Measurements from ENCODE around the gene SIRT4.

Gene SIRT4

GRCh38 chr12:120264086-120264903, 37.8 kb upstream of the SIRT4 start:
- peak overlapping the region; percentile 79 for H3K9ac ChIP-seq (ENCODE audit: low read depth, low read length)
- H3K36me3 ChIP-seq (ENCODE audit: control insufficient read depth, insufficient read depth, low read length), result peaks cover 2% of the 10 kb centered on the region
- no peaks in the 10 kb centered on the region for H3K9me3 ChIP-seq (ENCODE audit: control insufficient read depth, insufficient read depth, low read length)
- H3K4me1 ChIP-seq (ENCODE audit: control insufficient read depth, insufficient read depth, low read length), result peaks cover 18% of the 10 kb centered on the region
- H3K27me3 ChIP-seq (ENCODE audit: control insufficient read depth, insufficient read depth, low read length), result no peaks in the 10 kb centered on the region
- peak overlapping the region; percentile 78 for H3K4me3 ChIP-seq (ENCODE audit: low read depth, low read length)

GRCh38 chr12:120264904-120265472, 37.1 kb upstream of the SIRT4 start:
- peaks cover 18% of the 10 kb centered on the region for H3K4me1 ChIP-seq (ENCODE audit: control insufficient read depth, insufficient read depth, low read length)
- H3K9me3 ChIP-seq (ENCODE audit: control insufficient read depth, insufficient read depth, low read length), result no peaks in the 10 kb centered on the region
- peaks cover 2% of the 10 kb centered on the region for H3K36me3 ChIP-seq (ENCODE audit: control insufficient read depth, insufficient read depth, low read length)
- no peaks in the 10 kb centered on the region for H3K27me3 ChIP-seq (ENCODE audit: control insufficient read depth, insufficient read depth, low read length)
- H3K4me3 ChIP-seq (ENCODE audit: low read depth, low read length), result peak overlapping the region; percentile 78
- peak overlapping the region; percentile 79 for H3K9ac ChIP-seq (ENCODE audit: low read depth, low read length)

GRCh38 chr12:120265473-120266179, 36.5 kb upstream of the SIRT4 start, which contains the start of gene PXN:
PXN (minus strand) TSS chr12:120265730; CDS start chr12:120265629, 101 bp downstream.
- Histone ChIP-seq H3K27me3 (ENCODE audit: control insufficient read depth, insufficient read depth, low read length) (no peaks in the 10 kb centered on the region), H3K4me3 (ENCODE audit: low read depth, low read length) (peak within 1 kb of the TSS; percentile 78), H3K9me3 (ENCODE audit: control insufficient read depth, insufficient read depth, low read length) (no peaks in the 10 kb centered on the region), H3K9ac (ENCODE audit: low read depth, low read length) (peak within 1 kb of the TSS; percentile 79), H3K36me3 (ENCODE audit: control insufficient read depth, insufficient read depth, low read length) (peaks cover 2% of the 10 kb centered on the region), H3K4me1 (ENCODE audit: control insufficient read depth, insufficient read depth, low read length) (peaks cover 18% of the 10 kb centered on the region)

GRCh38 chr12:120266180-120266870, 35.8 kb upstream of the SIRT4 start:
- Histone ChIP-seq H3K4me3 (ENCODE audit: low read depth, low read length) (no peak overlapping the region), H3K9ac (ENCODE audit: low read depth, low read length) (no peak overlapping the region), H3K9me3 (ENCODE audit: control insufficient read depth, insufficient read depth, low read length) (no peaks in the 10 kb centered on the region), H3K27me3 (ENCODE audit: control insufficient read depth, insufficient read depth, low read length) (no peaks in the 10 kb centered on the region), H3K36me3 (ENCODE audit: control insufficient read depth, insufficient read depth, low read length) (peaks cover 2% of the 10 kb centered on the region), H3K4me1 (ENCODE audit: control insufficient read depth, insufficient read depth, low read length) (peaks cover 18% of the 10 kb centered on the region)

- Histone ChIP-seq H3K9ac (ENCODE audit: low read depth, low read length) (peak overlapping the region; percentile 47), H3K27me3 (ENCODE audit: control insufficient read depth, insufficient read depth, low read length) (no peaks in the 10 kb centered on the region), H3K4me3 (ENCODE audit: low read depth, low read length) (no peak overlapping the region), H3K9me3 (ENCODE audit: control insufficient read depth, insufficient read depth, low read length) (no peaks in the 10 kb centered on the region), H3K36me3 (ENCODE audit: control insufficient read depth, insufficient read depth, low read length) (no peaks in the 10 kb centered on the region), H3K4me1 (ENCODE audit: control insufficient read depth, insufficient read depth, low read length) (peaks cover 11% of the 10 kb centered on the region)
Observed at GRCh38 chr12:120267736-120268135, 34.4 kb upstream of the SIRT4 start.

- Histone ChIP-seq H3K4me1 (ENCODE audit: control insufficient read depth, insufficient read depth, low read length) (no peaks in the 10 kb centered on the region), H3K27me3 (ENCODE audit: control insufficient read depth, insufficient read depth, low read length) (no peaks in the 10 kb centered on the region), H3K36me3 (ENCODE audit: control insufficient read depth, insufficient read depth, low read length) (no peaks in the 10 kb centered on the region), H3K4me3 (ENCODE audit: low read depth, low read length) (no peak overlapping the region), H3K9me3 (ENCODE audit: control insufficient read depth, insufficient read depth, low read length) (no peaks in the 10 kb centered on the region), H3K9ac (ENCODE audit: low read depth, low read length) (no peak overlapping the region)
Observed at GRCh38 chr12:120276734-120277133, 25.4 kb upstream of the SIRT4 start.

GRCh38 chr12:120278137-120279069, 23.7 kb upstream of the SIRT4 start:
- H3K9ac ChIP-seq (ENCODE audit: low read depth, low read length), result no peak overlapping the region
- no peak overlapping the region for H3K4me3 ChIP-seq (ENCODE audit: low read depth, low read length)
- H3K27me3 ChIP-seq (ENCODE audit: control insufficient read depth, insufficient read depth, low read length), result no peaks in the 10 kb centered on the region
- no peaks in the 10 kb centered on the region for H3K36me3 ChIP-seq (ENCODE audit: control insufficient read depth, insufficient read depth, low read length)
- H3K4me1 ChIP-seq (ENCODE audit: control insufficient read depth, insufficient read depth, low read length), result no peaks in the 10 kb centered on the region
- no peaks in the 10 kb centered on the region for H3K9me3 ChIP-seq (ENCODE audit: control insufficient read depth, insufficient read depth, low read length)

GRCh38 chr12:120283318-120283717, 18.8 kb upstream of the SIRT4 start:
- H3K36me3 ChIP-seq (ENCODE audit: control insufficient read depth, insufficient read depth, low read length), result no peaks in the 10 kb centered on the region
- no peak overlapping the region for H3K4me3 ChIP-seq (ENCODE audit: low read depth, low read length)
- no peak overlapping the region for H3K9ac ChIP-seq (ENCODE audit: low read depth, low read length)
- H3K9me3 ChIP-seq (ENCODE audit: control insufficient read depth, insufficient read depth, low read length), result no peaks in the 10 kb centered on the region
- no peaks in the 10 kb centered on the region for H3K4me1 ChIP-seq (ENCODE audit: control insufficient read depth, insufficient read depth, low read length)
- no peaks in the 10 kb centered on the region for H3K27me3 ChIP-seq (ENCODE audit: control insufficient read depth, insufficient read depth, low read length)

GRCh38 chr12:120284381-120284780, 17.7 kb upstream of the SIRT4 start:
- Histone ChIP-seq H3K36me3 (ENCODE audit: control insufficient read depth, insufficient read depth, low read length) (no peaks in the 10 kb centered on the region), H3K27me3 (ENCODE audit: control insufficient read depth, insufficient read depth, low read length) (no peaks in the 10 kb centered on the region), H3K4me1 (ENCODE audit: control insufficient read depth, insufficient read depth, low read length) (no peaks in the 10 kb centered on the region), H3K9me3 (ENCODE audit: control insufficient read depth, insufficient read depth, low read length) (no peaks in the 10 kb centered on the region), H3K4me3 (ENCODE audit: low read depth, low read length) (no peak overlapping the region), H3K9ac (ENCODE audit: low read depth, low read length) (no peak overlapping the region)

- H3K9ac ChIP-seq (ENCODE audit: low read depth, low read length), result no peak overlapping the region
- H3K4me1 ChIP-seq (ENCODE audit: control insufficient read depth, insufficient read depth, low read length), result no peaks in the 10 kb centered on the region
- H3K9me3 ChIP-seq (ENCODE audit: control insufficient read depth, insufficient read depth, low read length), result no peaks in the 10 kb centered on the region
- H3K4me3 ChIP-seq (ENCODE audit: low read depth, low read length), result no peak overlapping the region
- no peaks in the 10 kb centered on the region for H3K27me3 ChIP-seq (ENCODE audit: control insufficient read depth, insufficient read depth, low read length)
- H3K36me3 ChIP-seq (ENCODE audit: control insufficient read depth, insufficient read depth, low read length), result no peaks in the 10 kb centered on the region
Observed at GRCh38 chr12:120286768-120287490, 15.2 kb upstream of the SIRT4 start.

Measured in iPS-15b (cell line).